ENCODE measurements around the gene HDAC4. TPM values are rescaled to one million over a fixed set of nuclear protein-coding genes. Genes with fewer than 3 reads are reported as not detected.

HDAC4 gene
- total RNA-seq, 1 experiment from 2014 or later = 32.0 TPM

- Histone ChIP-seq H3K4ac (ENCODE audit: low read depth, low read length) (no peak overlapping the region), H3K27ac (ENCODE audit: insufficient read length, low read depth, low read length) (no peak overlapping the region), H3K23ac (ENCODE audit: insufficient read length, low read depth, low read length) (no peak overlapping the region), H3K4me1 (ENCODE audit: insufficient read depth, low read length) (no peaks in the 10 kb centered on the region; the same call in 1 of the 2 replicates), H2AK5ac (ENCODE audit: insufficient read length, low read length) (no peak overlapping the region), H3K4me2 (ENCODE audit: insufficient read depth, insufficient read length, low read length) (no peak overlapping the region), H2BK120ac (ENCODE audit: low read depth, low read length, poor library complexity, severe bottlenecking) (no peak overlapping the region), H2BK12ac (ENCODE audit: insufficient read length, low read depth, low read length) (no peak overlapping the region), H4K5ac (ENCODE audit: insufficient read length, low read depth, low read length) (no peak overlapping the region), H4K91ac (ENCODE audit: insufficient read length, low read depth, low read length) (no peak overlapping the region), H3K9ac (ENCODE audit: extremely low read depth, insufficient read length, low read length) (no peak overlapping the region), H3K27me3 (ENCODE audit: insufficient read depth, low read length) (no peaks in the 10 kb centered on the region), H3K79me2 (ENCODE audit: insufficient read depth, low read length) (peaks cover 6% of the 10 kb centered on the region; the same call in 1 of the 2 replicates), H4K8ac (replicated peaks; ENCODE audit: insufficient read length, low read depth, low read length) (no peak overlapping the region), H3T11ph (ENCODE audit: low read length) (no peak overlapping the region), H3K9me3 (ENCODE audit: control insufficient read depth, low read depth, low read length) (no peaks in the 10 kb centered on the region), H3K56ac (ENCODE audit: insufficient read length, low read depth, low read length) (no peak overlapping the region), H2BK20ac (ENCODE audit: low read depth, low read length, poor library complexity, severe bottlenecking) (no peak overlapping the region), H3K18ac (ENCODE audit: insufficient read length, low read depth, low read length) (no peak overlapping the region), H4K20me1 (ENCODE audit: control insufficient read depth, insufficient read depth, insufficient read length) (no peaks in the 10 kb centered on the region), H2BK15ac (ENCODE audit: low read depth, low read length) (no peak overlapping the region), H2BK5ac (ENCODE audit: insufficient read length, low read length) (no peak overlapping the region), H3K79me1 (ENCODE audit: insufficient read depth, low read depth, low read length, poor library complexity, severe bottlenecking) (peaks cover 3% of the 10 kb centered on the region), H2AFZ (ENCODE audit: low read length) (no peak overlapping the region), H3K23me2 (ENCODE audit: insufficient read length, low read depth, low read length, poor library complexity, severe bottlenecking) (no peaks in the 10 kb centered on the region), H3K14ac (ENCODE audit: insufficient read depth, low read length) (no peak overlapping the region)
- Mint-ChIP-seq H3K4me1 (peaks cover 28 to 41% of the 10 kb centered on the region in 2 experiments), H3K36me3 (ENCODE audit: insufficient read depth in 1 of 3, low read depth in 3 of 3) (peaks cover 10 to 13% (median 10%) of the 10 kb centered on the region in 3 experiments), H3K4me3 (no peak overlapping the region), H3K27ac (no peak overlapping the region), H3K9me3 (peaks cover 13% of the 10 kb centered on the region in 2 experiments), H3K27me3 (ENCODE audit: low read depth) (no peaks in the 10 kb centered on the region; the same call in 1 of the 2 replicates)
- TF ChIP-seq, protein P1, sequence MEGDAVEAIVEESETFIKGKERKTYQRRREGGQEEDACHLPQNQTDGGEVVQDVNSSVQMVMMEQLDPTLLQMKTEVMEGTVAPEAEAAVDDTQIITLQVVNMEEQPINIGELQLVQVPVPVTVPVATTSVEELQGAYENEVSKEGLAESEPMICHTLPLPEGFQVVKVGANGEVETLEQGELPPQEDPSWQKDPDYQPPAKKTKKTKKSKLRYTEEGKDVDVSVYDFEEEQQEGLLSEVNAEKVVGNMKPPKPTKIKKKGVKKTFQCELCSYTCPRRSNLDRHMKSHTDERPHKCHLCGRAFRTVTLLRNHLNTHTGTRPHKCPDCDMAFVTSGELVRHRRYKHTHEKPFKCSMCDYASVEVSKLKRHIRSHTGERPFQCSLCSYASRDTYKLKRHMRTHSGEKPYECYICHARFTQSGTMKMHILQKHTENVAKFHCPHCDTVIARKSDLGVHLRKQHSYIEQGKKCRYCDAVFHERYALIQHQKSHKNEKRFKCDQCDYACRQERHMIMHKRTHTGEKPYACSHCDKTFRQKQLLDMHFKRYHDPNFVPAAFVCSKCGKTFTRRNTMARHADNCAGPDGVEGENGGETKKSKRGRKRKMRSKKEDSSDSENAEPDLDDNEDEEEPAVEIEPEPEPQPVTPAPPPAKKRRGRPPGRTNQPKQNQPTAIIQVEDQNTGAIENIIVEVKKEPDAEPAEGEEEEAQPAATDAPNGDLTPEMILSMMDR (conservative IDR thresholded peaks at IDR 0.05) = no peak
- no peak for DNase-seq
- no CpG with 5 or more reads among the region's 7 CpGs for WGBS (ENCODE audit: extremely low coverage, insufficient read length, low lambda C conversion rate)
Measured at GRCh38 chr2:239253264-239253663, 147.6 kb downstream of the HDAC4 start.
